NCI-H2081 treated with DMSO at 0.1 percent for 48 hours (cell line): ENCODE results near the gene CA5A.
"Not testable (repeated sequence)": the region's sequence is repeated elsewhere in the genome, so short reads cannot be mapped to it uniquely, and the experiment has no call there.

ENCODE experiments used
- DNase-seq: peaks from one replicate; lab custom pipeline; 2025; lab: John Stamatoyannopoulos, UW

The CA5A gene

GRCh38 chr16:87868254-87869029 is 67.9 kb downstream of the CA5A start:
- not testable (repeated sequence) for DNase-seq

GRCh38 chr16:87865902-87866555 is 70.3 kb downstream of the CA5A start:
- DNase-seq, result not testable (repeated sequence)

GRCh38 chr16:87864331-87864989 is 71.9 kb downstream of the CA5A start:
- DNase-seq, result no peak

GRCh38 chr16:87863327-87863635 is 73.0 kb downstream of the CA5A start:
- not testable (repeated sequence) for DNase-seq

GRCh38 chr16:87862597-87863326 is 73.6 kb downstream of the CA5A start:
- DNase-seq, result not testable (repeated sequence)

GRCh38 chr16:87861300-87862099 is 74.8 kb downstream of the CA5A start:
- DNase-seq, result not testable (repeated sequence)

GRCh38 chr16:87860553-87861299 is 75.6 kb downstream of the CA5A start:
- DNase-seq, result no peak

GRCh38 chr16:87858151-87858993 is 78.0 kb downstream of the CA5A start:
- DNase-seq, result not testable (repeated sequence)

- no peak for DNase-seq
These were observed 79.5 kb downstream of the CA5A start for GRCh38 chr16:87856791-87857228.

- no peak for DNase-seq
These were observed 80.2 kb downstream of the CA5A start for GRCh38 chr16:87855852-87856715.

- DNase-seq, result no peak
These were observed 81.2 kb downstream of the CA5A start for GRCh38 chr16:87854907-87855683.

GRCh38 chr16:87854053-87854906 is 82.0 kb downstream of the CA5A start:
- no peak for DNase-seq

- DNase-seq, result no peak
These were observed 82.8 kb downstream of the CA5A start for GRCh38 chr16:87853411-87854052.

GRCh38 chr16:87851601-87852000 is 84.7 kb downstream of the CA5A start:
- no peak for DNase-seq

- DNase-seq, result no peak
These were observed 85.2 kb downstream of the CA5A start for GRCh38 chr16:87851141-87851587.
